HCT116 (cell line): ENCODE measurements around the gene UBTF. TPM values are rescaled to one million over a fixed set of nuclear protein-coding genes. Genes with fewer than 3 reads are reported as not detected.

ENCODE experiments used
- ATAC-seq: fragments of 200-7000 bp; cut with Tn5 transposase; 2 replicates; pipeline ENCODE4 v1.9.1; 2020; ENCODE audit warnings: mild to moderate bottlenecking, moderate library complexity
- BruUV-seq: library from RNA; stranded (reverse); fragments of 400-500 nt; replicated peaks from 2 replicates; lab custom pipeline; 2021; lab: Mats Ljungman, UMichigan
- CTCF ChIA-PET: fragments of 300-600 bp; sonication (Branson Sonifier 250); formaldehyde crosslinking; loops from one replicate; lab custom pipeline; 2021; ENCODE audit warnings: antibody characterized with exemption; lab: Charles Lee
- POLR2A ChIA-PET: fragments of 300-600, 350-600 bp; sonication (Branson Sonifier 250); formaldehyde crosslinking; loops from one replicate; lab custom pipeline; 2021; ENCODE audit warnings: antibody characterized with exemption; lab: Charles Lee
- RAD21 ChIA-PET, 2 experiments: fragments of 300-600 bp; sonication (Branson Sonifier 250); formaldehyde crosslinking; loops; one replicate each; lab custom pipeline; 2023; ENCODE audit warnings: low total read pairs in 2 of 2; ENCODE audit not compliant: uncharacterized antibody in 2 of 2, unreplicated experiment in 2 of 2, low non-redundant PET in 1 of 2; lab: Charles Lee
- DNase-seq: peaks from one replicate; pipeline ENCODE4 v3.0.0-alpha.2; 2010; ENCODE audit warnings: low read depth, low spot score
- H2AFZ ChIP-seq: fragments of 200-600 bp; shearing (Covaris generic), sonication (generic); 2 replicates; pipeline ENCODE4 v1.6.1; 2017; ENCODE audit warnings: low read depth, mixed run types, mixed read lengths, antibody characterized with exemption, low read length; ENCODE audit not compliant: poor library complexity, severe bottlenecking
- H3K27ac ChIP-seq: 2 replicates; pipeline ENCODE4 v1.5.1; 2012; ENCODE audit warnings: low read depth, low read length
- H3K27me3 ChIP-seq: fragments of 200-600 bp; sonication (generic); 2 replicates; pipeline ENCODE4 v1.6.1; 2016; ENCODE audit warnings: mixed run types, low read length, mixed read lengths; ENCODE audit not compliant: insufficient read depth
- H3K36me3 ChIP-seq, 2 experiments: fragments of 200-500 bp in 1 of 2; fragments of 200-600 bp in 1 of 2; sonication (Bioruptor generic) in 1 of 2; sonication (generic) in 1 of 2; 2 replicates each; pipeline versions ENCODE4 v1.5.1 to v1.6.1; 2014 to 2016; ENCODE audit warnings: low read length in 2 of 2, inconsistent platforms in 1 of 2, mixed read lengths in 1 of 2, mixed run types in 1 of 2; ENCODE audit not compliant: insufficient read depth in 2 of 2, control insufficient read depth in 1 of 2
- H3K4me1 ChIP-seq, 2 experiments: fragments of 200-600 bp in 1 of 2; sonication (generic) in 1 of 2; 2 replicates each; pipeline versions ENCODE4 v1.5.1 to v1.6.1; 2012 to 2017; ENCODE audit warnings: low read length in 2 of 2, inconsistent platforms in 1 of 2, mild to moderate bottlenecking in 1 of 2, mixed read lengths in 1 of 2, mixed run types in 1 of 2, moderate library complexity in 1 of 2; ENCODE audit not compliant: insufficient read depth in 2 of 2, control insufficient read depth in 1 of 2
- H3K4me2 ChIP-seq: fragments of 200-600 bp; sonication (generic); 2 replicates; pipeline ENCODE4 v1.6.1; 2017; ENCODE audit warnings: mixed run types, low read length, mixed read lengths
- H3K4me3 ChIP-seq, 2 experiments: fragments of 200-600 bp in 1 of 2; sonication (generic) in 1 of 2; replicated peaks in 1 of 2; 2 replicates each; pipeline ENCODE4 v1.5.1; 2011 to 2016; ENCODE audit warnings: low read length in 2 of 2, control low read depth in 1 of 2, low read depth in 1 of 2, mild to moderate bottlenecking in 1 of 2, mixed read lengths in 1 of 2, mixed run types in 1 of 2
- H3K79me2 ChIP-seq: fragments of 200-600 bp; sonication (generic); 2 replicates; pipeline ENCODE4 v1.6.1; 2017; ENCODE audit warnings: mild to moderate bottlenecking, mixed run types, low read length, moderate library complexity, mixed read lengths; ENCODE audit not compliant: insufficient read depth
- H3K9ac ChIP-seq: fragments of 200-600 bp; sonication (generic); 2 replicates; pipeline ENCODE4 v1.6.1; 2016; ENCODE audit warnings: low read length, mixed read lengths
- H3K9me2 ChIP-seq: fragments of 200-600 bp; sonication (generic), shearing (Covaris generic); 2 replicates; pipeline ENCODE4 v1.6.1; 2017; ENCODE audit warnings: mixed run types, mild to moderate bottlenecking, moderate library complexity; ENCODE audit not compliant: insufficient read depth
- H3K9me3 ChIP-seq, 2 experiments: fragments of 200-500 bp in 1 of 2; fragments of 200-600 bp in 1 of 2; sonication (Bioruptor generic) in 1 of 2; sonication (generic) in 1 of 2; 2 replicates each; pipeline ENCODE4 v1.6.1; 2014 to 2017; ENCODE audit warnings: low read length in 2 of 2, mixed read lengths in 2 of 2, inconsistent platforms in 1 of 2, low read depth in 1 of 2, mild to moderate bottlenecking in 1 of 2, mixed run types in 1 of 2, moderate library complexity in 1 of 2; ENCODE audit not compliant: control insufficient read depth in 1 of 2, insufficient read depth in 1 of 2
- H4K20me1 ChIP-seq: fragments of 200-600 bp; sonication (generic), shearing (Covaris generic); 2 replicates; pipeline ENCODE4 v1.6.1; 2017; ENCODE audit warnings: mixed run types, mild to moderate bottlenecking, moderate library complexity; ENCODE audit not compliant: insufficient read depth
- CEBPB ChIP-seq: IDR thresholded peaks from 2 replicates; pipeline ENCODE4 v1.6.1; 2012; ENCODE audit warnings: low read depth
- ELF1 ChIP-seq: IDR thresholded peaks from 2 replicates; pipeline ENCODE4 v1.6.1; 2012; ENCODE audit warnings: low read depth, borderline replicate concordance
- EZH2 ChIP-seq: fragments of 200-600 bp; sonication (generic); IDR thresholded peaks from 2 replicates; pipeline ENCODE4 v1.6.1; 2017; ENCODE audit warnings: antibody characterized with exemption, mixed run types
- EZH2phosphoT487 ChIP-seq: fragments of 200-600 bp; IDR thresholded peaks from 2 replicates; pipeline ENCODE4 v1.6.1; 2018; ENCODE audit warnings: antibody characterized with exemption, borderline replicate concordance
- FOSL1 ChIP-seq: IDR thresholded peaks from 2 replicates; pipeline ENCODE4 v1.6.1; 2012; ENCODE audit warnings: low read depth
- JUND ChIP-seq: IDR thresholded peaks from 2 replicates; pipeline ENCODE4 v1.6.1; 2012
- POLR2A ChIP-seq: IDR thresholded peaks from 2 replicates; pipeline ENCODE4 v1.7.0; 2011; ENCODE audit warnings: borderline replicate concordance; ENCODE audit not compliant: insufficient read depth, insufficient read length; ENCODE audit errors: extremely low read depth
- POLR2AphosphoS5 ChIP-seq: IDR thresholded peaks from 2 replicates; pipeline ENCODE4 v1.6.1; 2011; ENCODE audit warnings: mild to moderate bottlenecking, low read depth, low read length, moderate library complexity
- RAD21 ChIP-seq: IDR thresholded peaks from 2 replicates; pipeline ENCODE4 v1.6.1; 2012; ENCODE audit warnings: low read depth, mild to moderate bottlenecking
- SP1 ChIP-seq: IDR thresholded peaks from 2 replicates; pipeline ENCODE4 v1.6.1; 2012; ENCODE audit warnings: low read depth
- SRF ChIP-seq: IDR thresholded peaks from 2 replicates; pipeline ENCODE4 v1.6.1; 2012; ENCODE audit warnings: low read depth
- TCF7L2 ChIP-seq: IDR thresholded peaks from 2 replicates; pipeline ENCODE4 v1.7.0; 2011; ENCODE audit warnings: borderline replicate concordance, inconsistent platforms; ENCODE audit not compliant: insufficient read depth, insufficient read length; ENCODE audit errors: extremely low read depth
- YY1 ChIP-seq: IDR thresholded peaks from 2 replicates; pipeline ENCODE4 v1.6.1; 2011; ENCODE audit warnings: low read length, low read depth, moderate library complexity, mild to moderate bottlenecking; ENCODE audit not compliant: insufficient replicate concordance; ENCODE audit errors: extremely low read depth
- ZFX ChIP-seq: fragments of 450-650 bp; IDR thresholded peaks from 2 replicates; pipeline ENCODE4 v1.6.1; 2017
- ZNF274 ChIP-seq: fragments of 200-500 bp; sonication (Bioruptor generic); IDR thresholded peaks from 2 replicates; pipeline ENCODE4 v1.6.1; 2014; ENCODE audit warnings: mild to moderate bottlenecking, low read depth, low read length, inconsistent platforms
- intact Hi-C: fragments of 100-400 bp; cut with micrococcal nuclease; formaldehyde crosslinking; loops from 2 replicates; pipeline ENCODE4 v1.10.0; 2022
- total RNA-seq: library from RNA; stranded (reverse); gene quantifications from one replicate; pipeline ENCODE4 v1.2.1, GENCODE V29; 2021; ENCODE audit not compliant: unreplicated experiment
- TF ChIP-seq, protein P1 (sequence below), 3 experiments: fragments of 200-600 bp in 1 of 3; sonication (generic) in 1 of 3; IDR thresholded peaks in 2 of 3; conservative IDR thresholded peaks in 1 of 3; 2 replicates each; pipeline ENCODE4 v1.5.1; 2012 to 2017; ENCODE audit warnings: low read depth in 2 of 3, low read length in 2 of 3, antibody characterized with exemption in 1 of 3, borderline replicate concordance in 1 of 3, control low read depth in 1 of 3, mild to moderate bottlenecking in 1 of 3, mixed read lengths in 1 of 3, mixed run types in 1 of 3, moderate library complexity in 1 of 3; ENCODE audit not compliant: insufficient read depth in 1 of 3
- TF ChIP-seq, protein P2 (sequence below): IDR thresholded peaks from 2 replicates; pipeline ENCODE4 v1.6.1; 2012
- TF ChIP-seq, protein P3 (sequence below): IDR thresholded peaks from 2 replicates; pipeline ENCODE4 v1.6.1; 2012
- TF ChIP-seq, protein P4 (sequence below): IDR thresholded peaks from 2 replicates; pipeline ENCODE4 v1.6.1; 2011; ENCODE audit warnings: mild to moderate bottlenecking, low read length, moderate library complexity; ENCODE audit not compliant: insufficient replicate concordance; ENCODE audit errors: extremely low read depth

UBTF gene
- total RNA-seq, 1 experiment from 2014 or later = 84.3 TPM

DNA sequence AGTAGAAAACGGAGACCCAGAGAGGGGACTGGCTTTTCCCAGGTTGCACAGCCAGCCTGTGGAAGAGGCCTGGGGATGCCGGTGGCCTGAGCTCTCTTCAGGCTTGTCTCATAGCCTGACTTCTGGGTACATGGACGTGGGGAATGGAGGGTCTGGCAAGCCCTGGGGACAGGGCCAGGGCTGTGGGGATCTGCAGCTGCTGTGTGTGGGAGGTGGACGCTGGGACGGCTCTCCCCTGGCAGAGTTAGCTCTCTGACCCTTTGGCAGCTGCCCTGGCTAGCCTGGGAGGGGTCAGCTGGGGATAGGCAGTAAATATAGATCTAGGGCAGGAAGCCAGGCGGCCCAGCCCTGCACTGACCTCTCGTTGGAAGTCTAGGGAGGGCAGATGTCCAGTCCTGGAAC, 28.0 kb upstream of the UBTF start:
- Histone ChIP-seq H4K20me1 (no peaks in the 10 kb centered on the region), H3K4me2 (no peak overlapping the region), H3K27me3 (no peaks in the 10 kb centered on the region), H3K9me3 (no peaks in the 10 kb centered on the region), H3K79me2 (no peaks in the 10 kb centered on the region), H3K27ac (no peak overlapping the region), H3K4me3 (no peak overlapping the region), H3K9me2 (no peaks in the 10 kb centered on the region), H2AFZ (no peak overlapping the region), H3K36me3 (no peaks in the 10 kb centered on the region), H3K4me1 (no peaks in the 10 kb centered on the region), H3K9ac (no peak overlapping the region)
- intact Hi-C loops = no loop called here
- POLR2A ChIA-PET = no interaction called here
- ATAC-seq = no peak
- no TSS peak for BruUV-seq
- DNase-seq = no peak
- CTCF ChIA-PET = no interaction called here
- TF ChIP-seq TCF7L2 (no peak), YY1 (no peak), POLR2AphosphoS5 (no peak), ZFX (no peak), POLR2A (no peak), ELF1 (no peak), JUND (no peak), SP1 (no peak), EZH2phosphoT487 (no peak), RAD21 (no peak), ZNF274 (no peak), EZH2 (no peak), SRF (no peak), CEBPB (no peak), FOSL1 (no peak)
- TF ChIP-seq, protein P1, sequence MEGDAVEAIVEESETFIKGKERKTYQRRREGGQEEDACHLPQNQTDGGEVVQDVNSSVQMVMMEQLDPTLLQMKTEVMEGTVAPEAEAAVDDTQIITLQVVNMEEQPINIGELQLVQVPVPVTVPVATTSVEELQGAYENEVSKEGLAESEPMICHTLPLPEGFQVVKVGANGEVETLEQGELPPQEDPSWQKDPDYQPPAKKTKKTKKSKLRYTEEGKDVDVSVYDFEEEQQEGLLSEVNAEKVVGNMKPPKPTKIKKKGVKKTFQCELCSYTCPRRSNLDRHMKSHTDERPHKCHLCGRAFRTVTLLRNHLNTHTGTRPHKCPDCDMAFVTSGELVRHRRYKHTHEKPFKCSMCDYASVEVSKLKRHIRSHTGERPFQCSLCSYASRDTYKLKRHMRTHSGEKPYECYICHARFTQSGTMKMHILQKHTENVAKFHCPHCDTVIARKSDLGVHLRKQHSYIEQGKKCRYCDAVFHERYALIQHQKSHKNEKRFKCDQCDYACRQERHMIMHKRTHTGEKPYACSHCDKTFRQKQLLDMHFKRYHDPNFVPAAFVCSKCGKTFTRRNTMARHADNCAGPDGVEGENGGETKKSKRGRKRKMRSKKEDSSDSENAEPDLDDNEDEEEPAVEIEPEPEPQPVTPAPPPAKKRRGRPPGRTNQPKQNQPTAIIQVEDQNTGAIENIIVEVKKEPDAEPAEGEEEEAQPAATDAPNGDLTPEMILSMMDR (IDR thresholded peaks at IDR 0.05 in 2 of 3, conservative IDR thresholded peaks at IDR 0.05 in 1 of 3; ENCODE audit: borderline replicate concordance in 1 of 3, insufficient read depth in 1 of 3, low read depth in 2 of 3, low read length in 2 of 3) = no peak
- TF ChIP-seq, protein P2, sequence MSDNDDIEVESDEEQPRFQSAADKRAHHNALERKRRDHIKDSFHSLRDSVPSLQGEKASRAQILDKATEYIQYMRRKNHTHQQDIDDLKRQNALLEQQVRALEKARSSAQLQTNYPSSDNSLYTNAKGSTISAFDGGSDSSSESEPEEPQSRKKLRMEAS = no peak
- TF ChIP-seq, protein P3, sequence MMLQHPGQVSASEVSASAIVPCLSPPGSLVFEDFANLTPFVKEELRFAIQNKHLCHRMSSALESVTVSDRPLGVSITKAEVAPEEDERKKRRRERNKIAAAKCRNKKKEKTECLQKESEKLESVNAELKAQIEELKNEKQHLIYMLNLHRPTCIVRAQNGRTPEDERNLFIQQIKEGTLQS = no peak
- TF ChIP-seq, protein P4, sequence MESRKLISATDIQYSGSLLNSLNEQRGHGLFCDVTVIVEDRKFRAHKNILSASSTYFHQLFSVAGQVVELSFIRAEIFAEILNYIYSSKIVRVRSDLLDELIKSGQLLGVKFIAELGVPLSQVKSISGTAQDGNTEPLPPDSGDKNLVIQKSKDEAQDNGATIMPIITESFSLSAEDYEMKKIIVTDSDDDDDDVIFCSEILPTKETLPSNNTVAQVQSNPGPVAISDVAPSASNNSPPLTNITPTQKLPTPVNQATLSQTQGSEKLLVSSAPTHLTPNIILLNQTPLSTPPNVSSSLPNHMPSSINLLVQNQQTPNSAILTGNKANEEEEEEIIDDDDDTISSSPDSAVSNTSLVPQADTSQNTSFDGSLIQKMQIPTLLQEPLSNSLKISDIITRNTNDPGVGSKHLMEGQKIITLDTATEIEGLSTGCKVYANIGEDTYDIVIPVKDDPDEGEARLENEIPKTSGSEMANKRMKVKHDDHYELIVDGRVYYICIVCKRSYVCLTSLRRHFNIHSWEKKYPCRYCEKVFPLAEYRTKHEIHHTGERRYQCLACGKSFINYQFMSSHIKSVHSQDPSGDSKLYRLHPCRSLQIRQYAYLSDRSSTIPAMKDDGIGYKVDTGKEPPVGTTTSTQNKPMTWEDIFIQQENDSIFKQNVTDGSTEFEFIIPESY = no peak
- TF ChIP-seq, all 23 proteins: peak for 0
- RAD21 ChIA-PET = no interaction called here
